Trophoblast cell (in vitro differentiated cells and primary cell): Measurements from ENCODE around the gene TNNI3K. TPM values are rescaled to one million over a fixed set of nuclear protein-coding genes. Genes with fewer than 3 reads are reported as not detected.

Source experiments
- DNase-seq, 2 donors: peaks; one replicate each; pipeline ENCODE4 v3.0.0-alpha.2; 2016
- H2AFZ ChIP-seq: 2 replicates; pipeline ENCODE4 v1.6.1; 2013; ENCODE audit warnings: low read length, moderate library complexity, mild to moderate bottlenecking; ENCODE audit not compliant: insufficient read depth, poor library complexity
- H2AK5ac ChIP-seq: 2 replicates; pipeline ENCODE4 v1.6.1; 2013; ENCODE audit warnings: mild to moderate bottlenecking, low read length
- H2BK120ac ChIP-seq: 2 replicates; pipeline ENCODE4 v1.6.1; 2013; ENCODE audit warnings: low read length, mild to moderate bottlenecking, moderate library complexity; ENCODE audit not compliant: insufficient read depth, poor library complexity
- H2BK12ac ChIP-seq: 2 replicates; pipeline ENCODE4 v1.6.1; 2013; ENCODE audit warnings: mild to moderate bottlenecking, low read length, moderate library complexity
- H2BK5ac ChIP-seq: 2 replicates; pipeline ENCODE4 v1.6.1; 2013; ENCODE audit warnings: low read length, low read depth, moderate library complexity, mild to moderate bottlenecking; ENCODE audit not compliant: poor library complexity
- H3K14ac ChIP-seq: 2 replicates; pipeline ENCODE4 v1.6.1; 2013; ENCODE audit warnings: mild to moderate bottlenecking, low read length
- H3K18ac ChIP-seq: 2 replicates; pipeline ENCODE4 v1.6.1; 2013; ENCODE audit warnings: mild to moderate bottlenecking, low read length
- H3K23ac ChIP-seq: 2 replicates; pipeline ENCODE4 v1.6.1; 2013; ENCODE audit warnings: low read length
- H3K27ac ChIP-seq: 2 replicates; pipeline ENCODE4 v1.5.1; 2013; ENCODE audit warnings: low read depth, mild to moderate bottlenecking, inconsistent platforms, low read length, moderate library complexity
- H3K27me3 ChIP-seq: 2 replicates; pipeline ENCODE4 v1.6.1; 2013; ENCODE audit warnings: inconsistent platforms, mild to moderate bottlenecking, low read length, moderate library complexity; ENCODE audit not compliant: insufficient read depth
- H3K36me3 ChIP-seq, 2 experiments: 1 replicate in 1 of 2; 2 replicates in 1 of 2; pipeline ENCODE4 v1.6.1; 2013; ENCODE audit warnings: low read length in 2 of 2, mild to moderate bottlenecking in 2 of 2, moderate library complexity in 1 of 2; ENCODE audit not compliant: insufficient read depth in 2 of 2, control insufficient read depth in 1 of 2
- H3K4ac ChIP-seq: 2 replicates; pipeline ENCODE4 v1.6.1; 2013; ENCODE audit warnings: low read depth, mild to moderate bottlenecking, low read length, moderate library complexity
- H3K4me1 ChIP-seq, 2 experiments: 1 replicate in 1 of 2; 2 replicates in 1 of 2; pipeline ENCODE4 v1.6.1; 2013; ENCODE audit warnings: low read length in 2 of 2, mild to moderate bottlenecking in 2 of 2, moderate library complexity in 1 of 2; ENCODE audit not compliant: insufficient read depth in 2 of 2, control insufficient read depth in 1 of 2
- H3K4me2 ChIP-seq: 2 replicates; pipeline ENCODE4 v1.6.1; 2013; ENCODE audit warnings: inconsistent platforms, mild to moderate bottlenecking, low read length, moderate library complexity
- H3K4me3 ChIP-seq: 2 replicates; pipeline ENCODE4 v1.5.1; 2013; ENCODE audit warnings: mild to moderate bottlenecking, low read depth, low read length, inconsistent platforms
- H3K79me1 ChIP-seq: one replicate; pipeline ENCODE4 v1.6.1; 2013; ENCODE audit warnings: low read length
- H3K79me2 ChIP-seq: 2 replicates; pipeline ENCODE4 v1.6.1; 2013; ENCODE audit warnings: low read length, mild to moderate bottlenecking; ENCODE audit not compliant: control insufficient read depth, insufficient read depth, poor library complexity
- H3K9ac ChIP-seq: 2 replicates; pipeline ENCODE4 v1.6.1; 2013; ENCODE audit warnings: mild to moderate bottlenecking, low read length
- H3K9me3 ChIP-seq: 2 replicates; pipeline ENCODE4 v1.6.1; 2013; ENCODE audit warnings: low read depth, mild to moderate bottlenecking, control low read depth, inconsistent platforms, low read length; ENCODE audit not compliant: insufficient read depth
- H4K12ac ChIP-seq: 2 replicates; pipeline ENCODE4 v1.6.1; 2013; ENCODE audit warnings: low read depth, mild to moderate bottlenecking, low read length, moderate library complexity
- H4K8ac ChIP-seq: 2 replicates; pipeline ENCODE4 v1.6.1; 2013; ENCODE audit warnings: low read depth, mild to moderate bottlenecking, low read length, moderate library complexity
- H4K91ac ChIP-seq: one replicate; pipeline ENCODE4 v1.6.1; 2013; ENCODE audit warnings: low read depth, mild to moderate bottlenecking, low read length, moderate library complexity
- WGBS: extraction: QIAGEN DNeasy Blood & Tissue Kit; methylation state at CpG from one replicate; pipeline ENCODE4 v1.1.7; 2013; ENCODE audit warnings: missing lambda C conversion rate; ENCODE audit not compliant: insufficient read length, insufficient coverage; ENCODE audit errors: extremely low coverage; 5-methylcytosine and 5-hydroxymethylcytosine counted together
- polyA plus RNA-seq: library from polyadenylated mRNA; stranded (reverse); fragments of 200-250 nt; gene quantifications from 2 replicates; pipeline ENCODE4 v1.2.3, GENCODE V29; 2013

Gene TNNI3K
- polyA plus RNA-seq = 0.74 and 0.97 TPM in 2 replicates

- no peaks in the 10 kb centered on the region for H3K9me3 ChIP-seq
- H2BK5ac ChIP-seq = no peak within 1 kb of the TSS
- H2AFZ ChIP-seq = no peak within 1 kb of the TSS
- H3K9ac ChIP-seq = no peak within 1 kb of the TSS
- H3K79me1 ChIP-seq = no peaks in the 10 kb centered on the region
- H2BK120ac ChIP-seq = no peak within 1 kb of the TSS
- H3K14ac ChIP-seq = no peak within 1 kb of the TSS
- H4K91ac ChIP-seq = no peak within 1 kb of the TSS
- no peaks in the 10 kb centered on the region for H3K27me3 ChIP-seq
- H3K4me3 ChIP-seq = no peak within 1 kb of the TSS
- no peak within 1 kb of the TSS for H4K12ac ChIP-seq
- no peak within 1 kb of the TSS for H3K18ac ChIP-seq
- H3K23ac ChIP-seq = no peak within 1 kb of the TSS
- no peak within 1 kb of the TSS for H2AK5ac ChIP-seq
- WGBS = no CpG with 5 or more reads among the region's 2 CpGs
- H3K79me2 ChIP-seq = no peaks in the 10 kb centered on the region
- H3K27ac ChIP-seq = no peak within 1 kb of the TSS
- H2BK12ac ChIP-seq = no peak within 1 kb of the TSS
- no peak within 1 kb of the TSS for H3K4ac ChIP-seq
- no peaks in the 10 kb centered on the region for H3K36me3 ChIP-seq
- no peaks in the 10 kb centered on the region for H3K4me1 ChIP-seq
- H4K8ac ChIP-seq = no peak within 1 kb of the TSS
- no peak within 1 kb of the TSS for H3K4me2 ChIP-seq
- no peak for DNase-seq
These were observed at the start of gene TNNI3K for GRCh38 chr1:74235153-74235552. Gene TNNI3K, plus strand, starts transcription at chr1:74235387. Its CDS starts 65 bp downstream, at chr1:74235452.

GRCh38 chr1:74193908-74194307 lies 41.3 kb upstream of the TNNI3K start:
- no peak overlapping the region for H4K91ac ChIP-seq
- no peaks in the 10 kb centered on the region for H3K36me3 ChIP-seq
- WGBS = no CpG with 5 or more reads among the region's 2 CpGs
- peak; percentile 4 to 29 for DNase-seq
- H4K12ac ChIP-seq = no peak overlapping the region
- H2BK5ac ChIP-seq = no peak overlapping the region
- no peak overlapping the region for H2BK120ac ChIP-seq
- H3K23ac ChIP-seq = no peak overlapping the region
- H2BK12ac ChIP-seq = no peak overlapping the region
- peaks cover 2% of the 10 kb centered on the region for H3K79me2 ChIP-seq
- H3K27me3 ChIP-seq = no peaks in the 10 kb centered on the region
- peaks cover 2% of the 10 kb centered on the region in 2 experiments for H3K4me1 ChIP-seq
- no peak overlapping the region for H3K18ac ChIP-seq
- H2AFZ ChIP-seq = no peak overlapping the region
- H4K8ac ChIP-seq = no peak overlapping the region
- H3K27ac ChIP-seq = no peak overlapping the region
- peaks cover 1% of the 10 kb centered on the region for H3K9me3 ChIP-seq
- no peak overlapping the region for H3K4ac ChIP-seq
- H3K9ac ChIP-seq = no peak overlapping the region
- no peak overlapping the region for H3K4me3 ChIP-seq
- no peak overlapping the region for H2AK5ac ChIP-seq
- no peak overlapping the region for H3K14ac ChIP-seq
- peaks cover 5% of the 10 kb centered on the region for H3K79me1 ChIP-seq
- no peak overlapping the region for H3K4me2 ChIP-seq

- Histone ChIP-seq H3K14ac (no peak overlapping the region), H4K12ac (no peak overlapping the region), H2AK5ac (no peak overlapping the region), H3K79me1 (peaks cover 5% of the 10 kb centered on the region), H2BK12ac (no peak overlapping the region), H2BK120ac (no peak overlapping the region), H3K79me2 (peaks cover 2% of the 10 kb centered on the region), H3K4me1 (peaks cover 2% of the 10 kb centered on the region in 2 experiments), H3K27me3 (no peaks in the 10 kb centered on the region), H4K91ac (no peak overlapping the region), H3K4me2 (no peak overlapping the region), H4K8ac (no peak overlapping the region), H2AFZ (no peak overlapping the region), H2BK5ac (no peak overlapping the region), H3K23ac (no peak overlapping the region), H3K27ac (no peak overlapping the region), H3K4ac (no peak overlapping the region), H3K36me3 (no peaks in the 10 kb centered on the region), H3K9me3 (peaks cover 1% of the 10 kb centered on the region), H3K9ac (no peak overlapping the region), H3K18ac (no peak overlapping the region), H3K4me3 (no peak overlapping the region)
- DNase-seq = no peak
These were observed 39.8 kb upstream of the TNNI3K start for GRCh38 chr1:74195339-74195738.

- Histone ChIP-seq H3K4ac (no peak overlapping the region), H3K4me1 (peaks cover 2% of the 10 kb centered on the region in 2 experiments)
These were observed 37.9 kb upstream of the TNNI3K start for GRCh38 chr1:74197255-74197654.

More at GRCh38 chr1:74197255-74197654, 37.9 kb upstream of the TNNI3K start:
- no CpG with 5 or more reads among the region's 5 CpGs for WGBS
- H3K79me1 ChIP-seq = peaks cover 5% of the 10 kb centered on the region
- peak in 1 of 2 donors; percentile 11 for DNase-seq
- H4K8ac ChIP-seq = no peak overlapping the region
- H3K27me3 ChIP-seq = no peaks in the 10 kb centered on the region
- no peak overlapping the region for H2AFZ ChIP-seq
- peaks cover 1% of the 10 kb centered on the region for H3K9me3 ChIP-seq
- H3K9ac ChIP-seq = no peak overlapping the region
- no peak overlapping the region for H4K91ac ChIP-seq
- H3K23ac ChIP-seq = no peak overlapping the region
- H4K12ac ChIP-seq = no peak overlapping the region
- H3K27ac ChIP-seq = no peak overlapping the region
- H3K18ac ChIP-seq = no peak overlapping the region
- H3K4me2 ChIP-seq = no peak overlapping the region
- no peak overlapping the region for H2BK120ac ChIP-seq
- H2BK12ac ChIP-seq = no peak overlapping the region
- H3K79me2 ChIP-seq = peaks cover 2% of the 10 kb centered on the region
- no peak overlapping the region for H2AK5ac ChIP-seq
- H2BK5ac ChIP-seq = no peak overlapping the region
- no peaks in the 10 kb centered on the region for H3K36me3 ChIP-seq
- no peak overlapping the region for H3K14ac ChIP-seq
- no peak overlapping the region for H3K4me3 ChIP-seq
